GM23338 (cell line): ENCODE results near the gene GRAMD1B. TPM values are rescaled to one million over a fixed set of nuclear protein-coding genes. Genes with fewer than 3 reads are reported as not detected.

ENCODE experiments used
- ATAC-seq: fragments of 200-7000 bp; cut with Tn5 transposase; 3 replicates; pipeline ENCODE4 v1.9.1; 2020
- DNase-seq: peaks from one replicate; pipeline ENCODE4 v3.0.0-alpha.2; 2015; ENCODE audit warnings: low spot score
- H2AFZ ChIP-seq: fragments of 200-600 bp; sonication (generic); 2 replicates; pipeline ENCODE4 v1.8.0; 2016; ENCODE audit warnings: antibody characterized with exemption, mild to moderate bottlenecking, moderate library complexity
- H3F3A ChIP-seq: fragments of 200-600 bp; sonication (generic); replicated peaks from 2 replicates; pipeline ENCODE4 v1.8.0; 2017; ENCODE audit warnings: antibody characterized with exemption, mixed run types, low read depth
- H3K27ac ChIP-seq: fragments of 200-600 bp; sonication (generic); 2 replicates; pipeline ENCODE4 v1.6.1; 2016; ENCODE audit warnings: low read depth
- H3K27me3 ChIP-seq: fragments of 200-600 bp; sonication (generic); 2 replicates; pipeline ENCODE4 v1.8.0; 2016; ENCODE audit warnings: mild to moderate bottlenecking, mixed run types, moderate library complexity; ENCODE audit not compliant: insufficient read depth
- H3K36me3 ChIP-seq: fragments of 200-600 bp; sonication (generic); 2 replicates; pipeline ENCODE4 v1.8.0; 2016; ENCODE audit warnings: mild to moderate bottlenecking; ENCODE audit not compliant: insufficient read depth
- H3K4me1 ChIP-seq: fragments of 200-600 bp; sonication (generic); 2 replicates; pipeline ENCODE4 v1.8.0; 2016; ENCODE audit warnings: mild to moderate bottlenecking, moderate library complexity; ENCODE audit not compliant: insufficient read depth
- H3K4me2 ChIP-seq: fragments of 200-600 bp; sonication (generic); 2 replicates; pipeline ENCODE4 v1.7.1; 2017; ENCODE audit warnings: mixed run types
- H3K4me3 ChIP-seq: fragments of 200-600 bp; sonication (generic); 2 replicates; pipeline ENCODE4 v1.6.1; 2016; ENCODE audit warnings: mixed run types
- H3K79me2 ChIP-seq: fragments of 200-600 bp; sonication (generic); replicated peaks from 2 replicates; pipeline ENCODE4 v1.8.0; 2017; ENCODE audit warnings: mild to moderate bottlenecking; ENCODE audit not compliant: insufficient read depth
- H3K9me2 ChIP-seq: fragments of 200-600 bp; sonication (generic); 2 replicates; pipeline ENCODE4 v1.8.0; 2017; ENCODE audit not compliant: insufficient read depth
- H4K20me1 ChIP-seq: fragments of 200-600 bp; sonication (generic); replicated peaks from 2 replicates; pipeline ENCODE4 v1.8.0; 2017; ENCODE audit warnings: mild to moderate bottlenecking; ENCODE audit not compliant: insufficient read depth
- H3K27ac Mint-ChIP-seq: 2 replicates; pipeline ENCODE4 v1.8.0; 2020; ENCODE audit warnings: inconsistent platforms, mild to moderate bottlenecking, moderate library complexity, mixed read lengths
- H3K27me3 Mint-ChIP-seq: 3 replicates; pipeline ENCODE4 v1.8.0; 2022; ENCODE audit warnings: low read depth, mild to moderate bottlenecking, moderate library complexity, mixed read lengths, inconsistent platforms; ENCODE audit not compliant: insufficient read depth, poor library complexity
- H3K36me3 Mint-ChIP-seq: 3 replicates; pipeline ENCODE4 v1.8.0; 2021; ENCODE audit warnings: low read depth, mild to moderate bottlenecking, inconsistent platforms, moderate library complexity, mixed read lengths
- H3K4me1 Mint-ChIP-seq: 3 replicates; pipeline ENCODE4 v1.8.0; 2020; ENCODE audit warnings: mild to moderate bottlenecking, inconsistent platforms, mixed read lengths
- H3K4me3 Mint-ChIP-seq: 3 replicates; pipeline ENCODE4 v1.8.0; 2021; ENCODE audit warnings: moderate library complexity, mild to moderate bottlenecking, inconsistent platforms, mixed read lengths
- H3K9me3 Mint-ChIP-seq: 3 replicates; pipeline ENCODE4 v1.8.0; 2020; ENCODE audit warnings: moderate library complexity, mild to moderate bottlenecking, inconsistent platforms, mixed read lengths
- CREB1 ChIP-seq: fragments of 250-450 bp; sonication (Bioruptor Pico); IDR thresholded peaks from 2 replicates; pipeline ENCODE4 v1.5.0; 2020; ENCODE audit warnings: low read depth, mild to moderate bottlenecking, moderate library complexity
- ETS1 ChIP-seq: IDR thresholded peaks from 2 replicates; pipeline ENCODE4 v1.6.1; 2016; ENCODE audit warnings: antibody characterized with exemption
- EZH2 ChIP-seq: fragments of 200-600 bp; sonication (generic); IDR thresholded peaks from one replicate; pipeline ENCODE4 v1.8.0; 2017; ENCODE audit warnings: antibody characterized with exemption, mild to moderate bottlenecking, low read depth; ENCODE audit not compliant: unreplicated experiment
- EZH2phosphoT487 ChIP-seq: fragments of 200-600 bp; sonication (generic); IDR thresholded peaks from one replicate; pipeline ENCODE4 v1.8.1; 2018; ENCODE audit warnings: antibody characterized with exemption; ENCODE audit not compliant: unreplicated experiment
- JUNB ChIP-seq: IDR thresholded peaks from one replicate; pipeline ENCODE4 v1.6.1; 2016; ENCODE audit warnings: antibody characterized with exemption; ENCODE audit not compliant: unreplicated experiment
- NANOG ChIP-seq: IDR thresholded peaks from 2 replicates; pipeline ENCODE4 v1.6.1; 2016; ENCODE audit warnings: antibody characterized with exemption, borderline replicate concordance
- POLR2AphosphoS5 ChIP-seq: IDR thresholded peaks from 2 replicates; pipeline ENCODE4 v1.6.1; 2016; ENCODE audit warnings: antibody characterized with exemption, low read depth
- STAT1 ChIP-seq: IDR thresholded peaks from one replicate; pipeline ENCODE4 v1.6.1; 2016; ENCODE audit warnings: antibody characterized with exemption; ENCODE audit not compliant: unreplicated experiment
- ZNF114 ChIP-seq: fragments of 250-450 bp; sonication (Bioruptor Pico); IDR thresholded peaks from 2 replicates; pipeline ENCODE4 v1.5.0; 2020; ENCODE audit warnings: mild to moderate bottlenecking, moderate library complexity
- ZNF331 ChIP-seq: fragments of 250-450 bp; sonication (Bioruptor Pico); IDR thresholded peaks from 2 replicates; pipeline ENCODE4 v1.5.0; 2020; ENCODE audit warnings: low read depth, mild to moderate bottlenecking, moderate library complexity
- ZNF462 ChIP-seq: fragments of 250-450 bp; sonication (Bioruptor Pico); IDR thresholded peaks from 2 replicates; pipeline ENCODE4 v1.5.0; 2020; ENCODE audit warnings: mild to moderate bottlenecking, moderate library complexity
- polyA plus RNA-seq: library from polyadenylated mRNA; unstranded; fragments of >200 nt; fragmentation: Nextera tagmentation; extraction: Ambion mirVana; gene quantifications from 2 replicates; pipeline ENCODE4 v1.2.1, GENCODE V29; 2016
- total RNA-seq: library from RNA; depleted of rRNA; stranded (reverse); fragments of >200 nt; shearing (Covaris generic); gene quantifications from 2 replicates; pipeline ENCODE4 v1.2.3, GENCODE V29; 2014
- TF ChIP-seq, protein P1 (sequence below): IDR thresholded peaks from one replicate; pipeline ENCODE4 v1.6.1; 2018; ENCODE audit warnings: antibody characterized with exemption; ENCODE audit not compliant: unreplicated experiment
- TF ChIP-seq, protein P2 (sequence below), 2 experiments: fragments of 200-600 bp in 1 of 2; sonication (generic) in 1 of 2; conservative IDR thresholded peaks; 2 replicates each; pipeline versions ENCODE4 v1.5.1 to v1.6.1; 2016 to 2017; ENCODE audit warnings: antibody characterized with exemption in 2 of 2, low read depth in 2 of 2, mild to moderate bottlenecking in 2 of 2, moderate library complexity in 1 of 2

GRAMD1B gene
- total and polyA plus RNA-seq, 2 experiments from 2014 or later, result 3.7 to 24.3 TPM

- Histone ChIP-seq H3K4me3 (no peak overlapping the region), H3K79me2 (no peaks in the 10 kb centered on the region), H3K27me3 (no peaks in the 10 kb centered on the region), H3K36me3 (no peaks in the 10 kb centered on the region), H3K9me2 (no peaks in the 10 kb centered on the region), H3K4me1 (peaks cover 5% of the 10 kb centered on the region; the same call in 1 of the 2 replicates), H4K20me1 (no peaks in the 10 kb centered on the region), H3F3A (no peaks in the 10 kb centered on the region), H3K4me2 (no peak overlapping the region), H2AFZ (no peak overlapping the region), H3K27ac (no peak overlapping the region)
- Mint-ChIP-seq H3K9me3 (no peaks in the 10 kb centered on the region), H3K36me3 (no peaks in the 10 kb centered on the region), H3K27ac (no peak overlapping the region), H3K4me3 (no peak overlapping the region), H3K27me3 (peaks cover 15% of the 10 kb centered on the region), H3K4me1 (peaks cover 32% of the 10 kb centered on the region)
- TF ChIP-seq JUNB (no peak), ETS1 (no peak), ZNF331 (CRISPR knock-in tag) (no peak), STAT1 (no peak), ZNF114 (no peak), EZH2phosphoT487 (no peak), EZH2 (no peak), NANOG (no peak), POLR2AphosphoS5 (no peak), ZNF462 (no peak), CREB1 (CRISPR knock-in tag) (no peak)
- TF ChIP-seq, protein P1, sequence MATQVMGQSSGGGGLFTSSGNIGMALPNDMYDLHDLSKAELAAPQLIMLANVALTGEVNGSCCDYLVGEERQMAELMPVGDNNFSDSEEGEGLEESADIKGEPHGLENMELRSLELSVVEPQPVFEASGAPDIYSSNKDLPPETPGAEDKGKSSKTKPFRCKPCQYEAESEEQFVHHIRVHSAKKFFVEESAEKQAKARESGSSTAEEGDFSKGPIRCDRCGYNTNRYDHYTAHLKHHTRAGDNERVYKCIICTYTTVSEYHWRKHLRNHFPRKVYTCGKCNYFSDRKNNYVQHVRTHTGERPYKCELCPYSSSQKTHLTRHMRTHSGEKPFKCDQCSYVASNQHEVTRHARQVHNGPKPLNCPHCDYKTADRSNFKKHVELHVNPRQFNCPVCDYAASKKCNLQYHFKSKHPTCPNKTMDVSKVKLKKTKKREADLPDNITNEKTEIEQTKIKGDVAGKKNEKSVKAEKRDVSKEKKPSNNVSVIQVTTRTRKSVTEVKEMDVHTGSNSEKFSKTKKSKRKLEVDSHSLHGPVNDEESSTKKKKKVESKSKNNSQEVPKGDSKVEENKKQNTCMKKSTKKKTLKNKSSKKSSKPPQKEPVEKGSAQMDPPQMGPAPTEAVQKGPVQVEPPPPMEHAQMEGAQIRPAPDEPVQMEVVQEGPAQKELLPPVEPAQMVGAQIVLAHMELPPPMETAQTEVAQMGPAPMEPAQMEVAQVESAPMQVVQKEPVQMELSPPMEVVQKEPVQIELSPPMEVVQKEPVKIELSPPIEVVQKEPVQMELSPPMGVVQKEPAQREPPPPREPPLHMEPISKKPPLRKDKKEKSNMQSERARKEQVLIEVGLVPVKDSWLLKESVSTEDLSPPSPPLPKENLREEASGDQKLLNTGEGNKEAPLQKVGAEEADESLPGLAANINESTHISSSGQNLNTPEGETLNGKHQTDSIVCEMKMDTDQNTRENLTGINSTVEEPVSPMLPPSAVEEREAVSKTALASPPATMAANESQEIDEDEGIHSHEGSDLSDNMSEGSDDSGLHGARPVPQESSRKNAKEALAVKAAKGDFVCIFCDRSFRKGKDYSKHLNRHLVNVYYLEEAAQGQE, result no peak
- TF ChIP-seq, protein P2, sequence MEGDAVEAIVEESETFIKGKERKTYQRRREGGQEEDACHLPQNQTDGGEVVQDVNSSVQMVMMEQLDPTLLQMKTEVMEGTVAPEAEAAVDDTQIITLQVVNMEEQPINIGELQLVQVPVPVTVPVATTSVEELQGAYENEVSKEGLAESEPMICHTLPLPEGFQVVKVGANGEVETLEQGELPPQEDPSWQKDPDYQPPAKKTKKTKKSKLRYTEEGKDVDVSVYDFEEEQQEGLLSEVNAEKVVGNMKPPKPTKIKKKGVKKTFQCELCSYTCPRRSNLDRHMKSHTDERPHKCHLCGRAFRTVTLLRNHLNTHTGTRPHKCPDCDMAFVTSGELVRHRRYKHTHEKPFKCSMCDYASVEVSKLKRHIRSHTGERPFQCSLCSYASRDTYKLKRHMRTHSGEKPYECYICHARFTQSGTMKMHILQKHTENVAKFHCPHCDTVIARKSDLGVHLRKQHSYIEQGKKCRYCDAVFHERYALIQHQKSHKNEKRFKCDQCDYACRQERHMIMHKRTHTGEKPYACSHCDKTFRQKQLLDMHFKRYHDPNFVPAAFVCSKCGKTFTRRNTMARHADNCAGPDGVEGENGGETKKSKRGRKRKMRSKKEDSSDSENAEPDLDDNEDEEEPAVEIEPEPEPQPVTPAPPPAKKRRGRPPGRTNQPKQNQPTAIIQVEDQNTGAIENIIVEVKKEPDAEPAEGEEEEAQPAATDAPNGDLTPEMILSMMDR (conservative IDR thresholded peaks at IDR 0.05; ENCODE audit: low read depth in 2 of 2), result no peak
- ATAC-seq (no peak), DNase-seq (no peak)
Observed at GRCh38 chr11:123404676-123405075, 25.4 kb upstream of the GRAMD1B start.
